GM18861 (cell line): ENCODE measurements around the gene DUS1L.
"Not testable (repeated sequence)": the region's sequence is repeated elsewhere in the genome, so short reads cannot be mapped to it uniquely, and the experiment has no call there.

Experiments
- ATAC-seq: cut with Tn5 transposase; IDR thresholded peaks from one replicate; pipeline ENCODE4 v1.9.1; 2021; ENCODE audit not compliant: unreplicated experiment

DUS1L gene

DNA sequence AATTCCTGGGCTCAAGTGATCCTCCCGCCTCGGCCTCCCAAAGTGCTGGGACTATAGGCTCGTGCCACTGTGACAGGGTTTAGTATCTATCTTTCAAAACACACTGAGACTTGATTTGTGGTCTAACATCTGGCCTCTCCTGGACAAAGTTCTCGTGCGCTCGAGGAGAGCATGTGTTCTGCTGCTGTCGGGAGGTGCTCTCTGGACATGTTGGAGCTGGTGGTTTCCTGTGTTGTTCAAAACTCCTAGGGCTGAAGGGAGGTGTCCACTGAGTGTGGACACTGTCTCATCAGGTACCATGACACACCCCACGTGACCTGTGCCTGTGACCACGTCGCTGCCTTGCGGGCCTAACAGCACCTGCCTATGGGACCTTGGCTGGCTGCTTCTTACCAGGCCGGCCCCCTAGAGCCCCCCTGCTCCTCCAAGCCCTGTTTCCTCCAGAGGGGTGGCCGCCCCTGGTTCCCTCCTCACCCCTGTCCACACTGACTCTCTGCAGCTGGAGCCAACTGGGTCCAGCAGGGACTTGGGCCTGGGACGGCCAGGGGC lies 19.6 kb downstream of the DUS1L start:
- no peak for ATAC-seq

DNA sequence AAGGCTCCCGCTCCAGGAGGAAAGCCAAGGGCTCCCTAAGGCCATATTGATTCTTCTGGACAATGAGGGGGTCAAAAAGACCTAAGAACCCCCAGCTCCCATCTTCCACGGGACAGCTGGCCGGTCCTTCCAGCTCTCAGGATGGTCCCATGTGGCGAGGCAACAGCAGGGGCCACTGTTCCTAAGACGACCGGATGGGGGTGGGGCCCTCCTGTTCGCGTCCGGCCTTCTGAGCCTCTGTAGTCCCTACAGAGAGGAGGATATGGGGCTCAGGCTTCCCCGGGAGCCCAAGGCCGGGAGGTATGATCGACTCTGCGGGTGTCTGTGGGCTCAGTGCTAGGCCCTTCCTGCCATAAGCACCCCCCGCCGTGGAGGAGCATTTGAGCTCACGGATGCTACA lies 22.1 kb downstream of the DUS1L start:
- ATAC-seq, result no peak

DNA sequence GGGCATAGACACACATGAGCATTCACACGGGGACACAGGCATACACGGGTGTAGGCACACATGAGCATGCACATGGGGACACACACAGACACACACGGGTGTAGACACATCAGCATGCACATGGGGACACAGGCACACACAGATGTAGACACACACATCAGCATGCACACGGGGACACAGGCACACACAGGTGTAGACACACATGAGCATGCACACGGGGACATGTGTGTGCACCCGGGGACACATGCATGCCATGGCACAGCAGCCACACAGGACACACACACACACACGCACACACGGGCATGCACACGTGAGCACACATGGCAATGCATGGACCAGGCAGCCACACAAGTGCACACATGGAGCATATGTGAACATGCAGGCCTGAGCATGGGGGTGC lies 23.0 kb downstream of the DUS1L start:
- ATAC-seq, result no peak

DNA sequence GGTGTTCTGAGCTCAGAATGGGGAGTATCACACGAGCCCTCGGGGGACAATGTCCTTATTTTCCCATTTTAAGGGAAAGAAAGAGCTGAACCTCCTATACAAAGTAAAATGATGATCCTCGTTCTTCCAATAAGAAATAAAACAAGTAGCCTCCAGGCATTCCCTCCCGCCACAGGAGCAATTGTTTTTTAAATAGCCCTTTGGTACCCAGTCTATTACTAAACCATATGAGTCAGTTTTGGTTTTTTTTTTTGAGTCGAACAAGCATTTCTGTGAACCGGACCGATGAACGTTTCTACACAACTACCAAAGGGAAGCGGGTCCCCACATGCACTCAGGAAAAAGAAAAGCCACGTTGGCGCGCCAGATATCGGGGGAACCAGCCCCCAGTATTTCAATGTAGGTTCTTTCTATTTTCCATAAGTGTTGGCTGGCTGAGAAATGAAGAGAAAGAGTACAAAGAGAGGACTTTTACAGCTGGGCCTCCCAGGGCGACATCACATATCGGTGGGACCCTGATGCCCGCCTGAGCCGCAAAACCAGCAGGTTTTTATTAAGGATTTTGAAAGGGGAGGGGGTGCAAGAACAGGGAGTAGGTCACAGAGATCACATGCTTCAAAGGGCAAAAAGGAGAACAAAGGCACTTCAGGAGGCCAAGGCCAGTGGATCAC lies 24.3 kb downstream of the DUS1L start:
- no peak for ATAC-seq

DNA sequence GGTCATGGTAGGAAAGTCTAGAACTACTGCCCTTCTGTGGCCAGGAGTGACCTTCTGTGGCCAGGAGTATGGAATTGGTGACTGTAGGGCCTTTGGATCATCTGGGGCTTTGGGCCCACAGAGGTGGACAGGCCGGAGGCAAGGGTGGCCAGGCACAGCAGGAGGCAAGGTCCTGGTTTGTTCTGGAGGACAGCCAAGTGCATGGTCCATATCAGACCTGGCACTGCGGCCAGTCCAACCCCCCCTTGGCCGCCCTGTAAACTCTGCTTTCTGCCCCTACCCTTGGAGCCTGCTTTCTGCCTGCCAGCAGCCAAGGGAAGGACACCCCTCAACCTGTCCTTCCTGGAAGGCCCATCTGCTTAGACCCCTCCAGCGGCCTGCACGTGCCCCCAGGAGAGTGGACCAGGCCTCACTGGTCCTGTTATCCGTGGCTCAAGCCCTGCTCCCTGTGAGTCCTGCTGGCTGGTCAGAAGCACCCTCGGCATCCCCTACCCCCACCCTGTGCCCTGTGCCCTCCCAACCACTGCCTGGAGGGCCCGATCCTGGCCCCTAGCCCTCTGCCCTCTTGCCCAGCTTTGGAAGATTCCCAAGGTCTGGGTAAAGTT lies 25.8 kb downstream of the DUS1L start:
- ATAC-seq, result no peak

DNA sequence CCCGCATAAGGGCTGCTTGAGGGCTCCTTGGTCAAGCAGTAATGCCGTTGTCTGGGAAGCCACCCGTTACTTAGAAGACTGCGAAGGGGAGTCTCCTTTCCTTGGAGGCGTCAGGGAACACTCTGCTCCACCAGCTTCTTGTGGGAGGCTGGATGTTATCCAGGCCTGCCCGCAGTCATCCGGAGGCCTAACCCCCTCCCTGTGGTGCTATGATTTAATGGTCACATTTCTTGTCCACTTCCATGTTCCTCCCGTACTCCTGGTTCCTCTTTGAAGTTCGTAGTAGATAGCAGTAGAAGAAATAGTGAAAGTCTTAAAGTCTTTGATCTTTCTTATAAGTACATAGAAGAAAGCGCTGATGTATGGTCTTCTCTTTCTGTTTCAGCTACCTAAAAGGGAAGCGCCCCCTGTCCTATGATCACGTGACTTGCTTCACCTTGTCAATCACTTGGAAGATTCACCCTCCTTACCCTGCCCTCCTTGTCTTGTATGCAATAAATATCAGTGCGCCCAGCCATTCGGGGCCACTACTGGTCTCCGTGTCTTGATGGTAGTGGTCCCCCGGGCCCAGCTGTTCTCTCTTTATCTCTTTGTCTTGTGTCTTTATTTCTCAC lies 26.7 kb downstream of the DUS1L start:
- ATAC-seq, result not testable (repeated sequence)

DNA sequence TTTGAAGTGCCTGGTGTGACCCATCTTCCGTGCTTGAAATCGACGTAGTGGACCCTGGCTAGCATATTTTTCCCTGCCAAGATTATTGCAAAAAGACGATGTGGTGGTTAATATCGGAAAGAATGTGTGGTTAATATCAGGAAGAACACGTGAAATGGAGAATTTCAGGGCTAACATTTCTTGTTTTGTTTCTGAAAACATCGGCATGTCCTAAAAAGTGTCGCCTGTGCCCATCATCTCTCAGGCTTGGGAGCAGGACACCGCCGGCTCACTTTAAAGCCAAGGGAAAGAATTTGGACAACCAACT lies 27.8 kb downstream of the DUS1L start:
- no peak for ATAC-seq

DNA sequence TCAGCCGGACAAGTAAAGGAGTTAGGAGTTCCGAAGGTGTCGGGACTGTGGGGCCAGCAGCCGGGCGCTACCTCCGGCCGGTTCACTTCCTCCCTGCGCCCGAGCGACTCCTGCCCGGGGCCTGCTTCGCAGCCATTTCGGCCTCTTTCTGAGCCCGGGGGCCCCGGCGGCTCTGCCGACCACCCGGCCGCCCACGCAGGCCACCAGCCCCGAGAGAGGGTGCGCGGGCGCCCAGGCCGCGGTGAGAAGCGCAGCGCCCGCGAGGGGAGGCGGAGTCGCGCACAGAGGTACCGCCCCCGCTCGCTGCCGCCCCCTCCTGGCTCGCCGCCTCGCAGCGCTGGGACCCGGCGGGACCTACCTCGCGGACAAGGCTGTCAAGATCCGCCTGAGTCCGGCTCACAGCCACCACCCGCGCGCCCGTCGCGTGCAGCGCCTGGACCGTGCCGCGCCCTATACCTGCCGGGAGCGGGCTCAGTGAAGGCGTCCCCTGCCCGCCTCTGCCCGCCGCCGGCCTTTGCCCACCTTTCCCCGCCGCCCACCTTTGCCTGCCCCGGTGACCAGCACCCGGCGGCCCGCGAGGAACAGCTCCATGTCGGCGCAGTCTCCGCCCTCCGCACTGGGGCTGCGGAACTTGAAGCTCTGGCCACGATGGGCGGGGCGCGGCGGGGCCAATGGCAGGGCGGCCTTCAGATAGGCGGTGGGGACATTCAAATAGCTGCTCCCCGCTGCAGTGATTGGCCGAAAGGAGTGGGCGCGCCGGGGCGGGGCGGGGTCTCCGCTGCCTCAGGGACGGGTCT lies 28.3 kb downstream of the DUS1L start, which contains the start of gene DCXR:
DCXR (minus strand) TSS at position 606 of the 797 bp plus-strand sequence; CDS start at position 591, 15 bp downstream.
- ATAC-seq, result peak; percentile 77

- ATAC-seq, result no peak
Observed at GRCh38 chr17:82036634-82037091, 28.9 kb downstream of the DUS1L start.

DNA sequence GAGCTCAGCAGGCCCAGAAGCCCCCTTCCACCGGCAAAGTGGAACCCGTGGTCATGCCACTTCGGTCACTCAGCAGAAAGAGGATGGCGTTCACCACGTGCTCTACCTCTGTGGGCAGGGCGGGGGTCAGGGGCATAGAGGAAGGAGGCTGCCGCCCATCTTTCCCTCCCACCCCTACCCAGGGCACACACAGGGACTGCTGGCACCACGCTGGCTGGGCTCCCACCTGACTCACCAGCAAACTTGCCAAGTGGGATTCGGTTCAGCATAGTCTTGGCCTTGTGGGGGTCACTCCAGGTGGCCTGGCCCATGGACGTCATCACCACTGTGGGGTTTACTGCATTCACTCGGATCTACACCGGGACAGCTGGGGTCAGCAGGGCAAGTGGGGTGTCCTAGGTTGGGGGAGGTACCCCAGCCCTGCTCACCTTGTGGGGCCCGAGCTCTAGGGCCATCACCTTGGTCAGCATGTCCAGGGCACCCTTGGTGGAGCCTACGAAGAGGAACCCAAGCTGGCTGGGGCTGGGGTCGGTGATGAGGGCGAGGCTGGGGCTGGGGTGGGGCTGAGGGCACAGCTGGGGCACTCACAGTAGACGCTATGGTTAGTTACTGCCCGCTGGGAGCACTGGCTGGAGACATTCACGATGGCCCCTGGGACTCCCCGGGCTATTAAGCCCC lies 29.5 kb downstream of the DUS1L start:
- ATAC-seq, result no peak

GRCh38 chr17:82035488-82035887 lies 30.1 kb downstream of the DUS1L start:
- ATAC-seq, result no peak

- ATAC-seq, result no peak
Observed at GRCh38 chr17:82034371-82035011, 31.1 kb downstream of the DUS1L start.

GRCh38 chr17:82033359-82034085 lies 32.1 kb downstream of the DUS1L start:
- no peak for ATAC-seq

- ATAC-seq, result no peak
Observed at GRCh38 chr17:82031885-82032627, 33.5 kb downstream of the DUS1L start.

- no peak for ATAC-seq
Observed at GRCh38 chr17:82031303-82031884, 34.2 kb downstream of the DUS1L start, which contains the start of gene RAC3. Gene RAC3 (plus strand): TSS chr17:82031678. CDS start chr17:82031762, 84 bp downstream.

GRCh38 chr17:82030470-82031302 lies 34.9 kb downstream of the DUS1L start:
- ATAC-seq, result peak; percentile 38

DNA sequence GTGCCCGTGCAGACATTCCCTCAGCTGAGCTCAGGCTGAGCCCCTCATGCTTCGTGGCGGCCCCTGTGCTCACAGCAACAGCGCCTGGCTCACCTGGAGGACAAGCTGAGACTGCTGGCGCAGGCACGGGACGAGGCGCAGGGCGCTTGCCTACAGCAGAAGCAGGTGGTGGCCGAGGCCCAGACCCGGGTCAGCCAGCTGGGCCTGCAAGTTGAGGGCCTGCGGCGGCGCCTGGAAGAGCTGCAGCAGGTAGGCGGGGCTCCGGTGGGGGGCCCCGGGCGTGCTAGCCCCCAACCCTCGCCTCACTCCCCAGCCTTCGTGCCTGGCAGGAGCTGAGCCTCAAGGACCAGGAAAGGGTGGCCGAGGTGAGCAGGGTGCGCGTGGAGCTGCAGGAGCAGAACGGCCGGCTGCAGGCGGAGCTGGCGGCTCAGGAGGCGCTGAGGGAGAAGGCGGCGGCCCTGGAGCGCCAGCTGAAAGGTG lies 35.6 kb downstream of the DUS1L start:
- ATAC-seq, result no peak
